H9 (cell line): ENCODE results near the gene MBLAC1. TPM values are rescaled to one million over a fixed set of nuclear protein-coding genes. Genes with fewer than 3 reads are reported as not detected.

ENCODE experiments used
- DNase-seq: peaks from one replicate; pipeline ENCODE4 v3.0.0-alpha.2; 2017
- H2AFZ ChIP-seq: one replicate; pipeline ENCODE4 v1.6.1; 2013; ENCODE audit warnings: mild to moderate bottlenecking, low read length, control low read depth, moderate library complexity
- H2AK5ac ChIP-seq: 2 replicates; pipeline ENCODE4 v1.6.1; 2013; ENCODE audit warnings: low read length, control low read depth, mixed read lengths; ENCODE audit not compliant: insufficient read length
- H2BK120ac ChIP-seq: one replicate; pipeline ENCODE4 v1.6.1; 2013; ENCODE audit warnings: low read depth, mild to moderate bottlenecking, low read length, control low read depth, inconsistent platforms; ENCODE audit not compliant: poor library complexity, severe bottlenecking
- H2BK12ac ChIP-seq: 2 replicates; pipeline ENCODE4 v1.6.1; 2013; ENCODE audit warnings: low read length, control low read depth, mixed read lengths, low read depth; ENCODE audit not compliant: insufficient read length
- H2BK15ac ChIP-seq: 2 replicates; pipeline ENCODE4 v1.6.1; 2013; ENCODE audit warnings: low read depth, low read length, control low read depth
- H2BK20ac ChIP-seq: one replicate; pipeline ENCODE4 v1.6.1; 2013; ENCODE audit warnings: low read depth, mild to moderate bottlenecking, low read length, control low read depth, inconsistent platforms; ENCODE audit not compliant: poor library complexity, severe bottlenecking
- H2BK5ac ChIP-seq: 2 replicates; pipeline ENCODE4 v1.6.1; 2013; ENCODE audit warnings: low read length, control low read depth, mixed read lengths; ENCODE audit not compliant: insufficient read length
- H3K14ac ChIP-seq: 2 replicates; pipeline ENCODE4 v1.6.1; 2013; ENCODE audit warnings: low read length, control low read depth; ENCODE audit not compliant: insufficient read depth
- H3K18ac ChIP-seq: 2 replicates; pipeline ENCODE4 v1.6.1; 2013; ENCODE audit warnings: low read depth, mild to moderate bottlenecking, mixed read lengths, low read length, control low read depth; ENCODE audit not compliant: insufficient read length
- H3K23ac ChIP-seq: 2 replicates; pipeline ENCODE4 v1.6.1; 2013; ENCODE audit warnings: low read length, control low read depth, mixed read lengths, low read depth; ENCODE audit not compliant: insufficient read length
- H3K23me2 ChIP-seq: 2 replicates; pipeline ENCODE4 v1.6.1; 2013; ENCODE audit warnings: low read depth, mild to moderate bottlenecking, mixed read lengths, low read length, control low read depth; ENCODE audit not compliant: insufficient read length, poor library complexity, severe bottlenecking
- H3K27ac ChIP-seq: 2 replicates; pipeline ENCODE4 v1.5.1; 2013; ENCODE audit warnings: low read length, control low read depth, mixed read lengths, low read depth; ENCODE audit not compliant: insufficient read length
- H3K27me3 ChIP-seq: 2 replicates; pipeline ENCODE4 v1.6.1; 2013; ENCODE audit warnings: low read length, control low read depth, inconsistent platforms; ENCODE audit not compliant: insufficient read depth
- H3K4ac ChIP-seq: 2 replicates; pipeline ENCODE4 v1.6.1; 2013; ENCODE audit warnings: low read depth, mild to moderate bottlenecking, control low read depth, inconsistent platforms, low read length, moderate library complexity
- H3K4me1 ChIP-seq: 2 replicates; pipeline ENCODE4 v1.6.1; 2013; ENCODE audit warnings: low read length, control low read depth, inconsistent platforms; ENCODE audit not compliant: insufficient read depth
- H3K4me2 ChIP-seq: 2 replicates; pipeline ENCODE4 v1.6.1; 2013; ENCODE audit warnings: low read length, control low read depth, mixed read lengths; ENCODE audit not compliant: insufficient read length, insufficient read depth
- H3K56ac ChIP-seq: 2 replicates; pipeline ENCODE4 v1.6.1; 2013; ENCODE audit warnings: low read depth, mild to moderate bottlenecking, mixed read lengths, low read length, control low read depth; ENCODE audit not compliant: insufficient read length
- H3K79me1 ChIP-seq: 2 replicates; pipeline ENCODE4 v1.6.1; 2013; ENCODE audit warnings: low read depth, mild to moderate bottlenecking, moderate library complexity, low read length, control low read depth, inconsistent platforms; ENCODE audit not compliant: insufficient read depth, poor library complexity, severe bottlenecking
- H3K79me2 ChIP-seq: 2 replicates; pipeline ENCODE4 v1.6.1; 2013; ENCODE audit warnings: low read length, control low read depth, inconsistent platforms; ENCODE audit not compliant: insufficient read depth
- H3K9ac ChIP-seq: 2 replicates; pipeline ENCODE4 v1.6.1; 2013; ENCODE audit warnings: low read length, control low read depth, mixed read lengths; ENCODE audit not compliant: insufficient read length; ENCODE audit errors: extremely low read depth
- H3K9me3 ChIP-seq: one replicate; pipeline ENCODE4 v1.6.1; 2013; ENCODE audit warnings: low read depth, low read length, inconsistent platforms; ENCODE audit not compliant: control insufficient read depth
- H3T11ph ChIP-seq: one replicate; pipeline ENCODE4 v1.6.1; 2013; ENCODE audit warnings: mild to moderate bottlenecking, low read length, control low read depth, inconsistent platforms
- H4K20me1 ChIP-seq: one replicate; pipeline ENCODE4 v1.6.1; 2013; ENCODE audit not compliant: control insufficient read depth, insufficient read length, insufficient read depth
- H4K5ac ChIP-seq: 2 replicates; pipeline ENCODE4 v1.6.1; 2013; ENCODE audit warnings: low read depth, mild to moderate bottlenecking, mixed read lengths, low read length, control low read depth; ENCODE audit not compliant: insufficient read length
- H4K8ac ChIP-seq: replicated peaks from 2 replicates; pipeline ENCODE4 v1.6.1; 2013; ENCODE audit warnings: low read length, control low read depth, mixed read lengths, low read depth; ENCODE audit not compliant: insufficient read length
- H4K91ac ChIP-seq: 2 replicates; pipeline ENCODE4 v1.6.1; 2013; ENCODE audit warnings: low read depth, mild to moderate bottlenecking, moderate library complexity, mixed read lengths, low read length, control low read depth; ENCODE audit not compliant: insufficient read length
- H3K27ac Mint-ChIP-seq, 3 experiments: 2 replicates in 2 of 3; 3 replicates in 1 of 3; pipeline ENCODE4 v1.8.0; 2020 to 2021; ENCODE audit warnings: mixed read lengths in 3 of 3, mild to moderate bottlenecking in 1 of 3, moderate library complexity in 1 of 3
- H3K27me3 Mint-ChIP-seq: 2 replicates; pipeline ENCODE4 v1.8.0; 2021; ENCODE audit warnings: low read depth, mild to moderate bottlenecking, moderate library complexity, mixed read lengths
- H3K36me3 Mint-ChIP-seq, 3 experiments: 2 replicates in 2 of 3; 3 replicates in 1 of 3; pipeline ENCODE4 v1.8.0; 2020 to 2021; ENCODE audit warnings: low read depth in 3 of 3, mixed read lengths in 3 of 3; ENCODE audit not compliant: insufficient read depth in 1 of 3
- H3K4me1 Mint-ChIP-seq, 2 experiments: 2 replicates each; pipeline ENCODE4 v1.8.0; 2020; ENCODE audit warnings: mixed read lengths in 2 of 2
- H3K4me3 Mint-ChIP-seq, 2 experiments: 2 replicates in 1 of 2; 3 replicates in 1 of 2; pipeline ENCODE4 v1.8.0; 2020 to 2021; ENCODE audit warnings: mild to moderate bottlenecking in 2 of 2, mixed read lengths in 2 of 2, moderate library complexity in 1 of 2
- H3K9me3 Mint-ChIP-seq, 2 experiments: 2 replicates in 1 of 2; 3 replicates in 1 of 2; pipeline ENCODE4 v1.8.0; 2020; ENCODE audit warnings: mild to moderate bottlenecking in 2 of 2, mixed read lengths in 2 of 2, moderate library complexity in 1 of 2
- CTCF ChIP-seq: fragments of 200-600 bp; sonication (generic); conservative IDR thresholded peaks from 3 replicates; pipeline ENCODE4 v1.8.0; 2021; ENCODE audit warnings: antibody characterized with exemption, mild to moderate bottlenecking
- total RNA-seq: library from RNA; stranded (reverse); gene quantifications from 2 replicates; pipeline ENCODE4 v1.2.1, GENCODE V29; 2021

Gene MBLAC1
- total RNA-seq, 1 experiment from 2014 or later: 1.9 TPM

DNA sequence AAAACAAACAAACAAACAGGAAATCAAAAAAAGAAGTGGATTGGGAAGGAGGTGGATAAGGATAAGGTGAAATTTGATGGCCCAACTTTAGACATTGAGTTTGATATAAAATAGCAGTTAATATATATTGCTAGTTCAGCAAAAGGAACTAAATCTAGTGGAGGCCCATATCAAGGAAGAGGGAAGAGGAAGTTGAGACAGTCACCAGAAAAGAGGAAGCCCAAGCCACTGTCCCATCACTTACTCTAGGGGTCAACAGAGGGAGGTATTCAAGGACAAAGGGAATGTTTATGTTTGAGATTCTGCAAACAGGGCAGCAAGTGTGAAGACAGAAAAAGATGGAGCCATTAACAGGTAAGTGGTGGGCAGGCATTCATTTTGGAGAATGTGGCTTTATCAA, 25.6 kb downstream of the MBLAC1 start:
- H3K27ac ChIP-seq: no peak overlapping the region
- H2BK15ac ChIP-seq: no peak overlapping the region
- Mint-ChIP-seq H3K4me3 (no peak overlapping the region; a peak in 1 of 5 replicates), H3K9me3 (no peaks in the 10 kb centered on the region), H3K4me1 (peaks cover 21 to 33% of the 10 kb centered on the region in 2 experiments), H3K27me3 (no peaks in the 10 kb centered on the region; the same call in 1 of the 2 replicates), H3K36me3 (peaks cover 26 to 63% (median 60%) of the 10 kb centered on the region in 3 experiments), H3K27ac (peak overlapping the region in 2 of 3 experiments; percentile 19 to 26; a peak in 2 of 7 replicates)
- H4K91ac ChIP-seq: no peak overlapping the region
- H3K18ac ChIP-seq: no peak overlapping the region
- H2AK5ac ChIP-seq: no peak overlapping the region
- no peak for DNase-seq
- peaks cover 1% of the 10 kb centered on the region for H3K79me1 ChIP-seq
- no peak overlapping the region for H4K5ac ChIP-seq
- H3K56ac ChIP-seq: no peak overlapping the region
- no peak overlapping the region for H3K9ac ChIP-seq
- peaks cover 2% of the 10 kb centered on the region for H4K20me1 ChIP-seq
- no peak overlapping the region for H3T11ph ChIP-seq
- no peaks in the 10 kb centered on the region for H3K27me3 ChIP-seq
- H3K4ac ChIP-seq: no peak overlapping the region
- no peaks in the 10 kb centered on the region for H3K9me3 ChIP-seq
- no peak for TF ChIP-seq CTCF
- no peak overlapping the region for H3K4me2 ChIP-seq
- H2BK12ac ChIP-seq: no peak overlapping the region
- no peak overlapping the region for H2BK120ac ChIP-seq
- H4K8ac ChIP-seq: no peak overlapping the region
- H2BK20ac ChIP-seq: no peak overlapping the region
- H3K23ac ChIP-seq: no peak overlapping the region
- no peak overlapping the region for H2BK5ac ChIP-seq
- no peak overlapping the region for H3K14ac ChIP-seq
- H3K79me2 ChIP-seq: no peaks in the 10 kb centered on the region
- no peak overlapping the region for H2AFZ ChIP-seq
- H3K4me1 ChIP-seq: no peaks in the 10 kb centered on the region; the same call in 1 of the 2 replicates
- H3K23me2 ChIP-seq: peaks cover 6% of the 10 kb centered on the region
